GM23338 (cell line): Measurements from ENCODE around the gene CA4. TPM values are rescaled to one million over a fixed set of nuclear protein-coding genes. Genes with fewer than 3 reads are reported as not detected.

Experiments
- ATAC-seq: fragments of 200-7000 bp; cut with Tn5 transposase; 3 replicates; pipeline ENCODE4 v1.9.1; 2020
- DNase-seq: peaks from one replicate; pipeline ENCODE4 v3.0.0-alpha.2; 2015; ENCODE audit warnings: low spot score
- H2AFZ ChIP-seq: fragments of 200-600 bp; sonication (generic); 2 replicates; pipeline ENCODE4 v1.8.0; 2016; ENCODE audit warnings: antibody characterized with exemption, mild to moderate bottlenecking, moderate library complexity
- H3F3A ChIP-seq: fragments of 200-600 bp; sonication (generic); replicated peaks from 2 replicates; pipeline ENCODE4 v1.8.0; 2017; ENCODE audit warnings: antibody characterized with exemption, mixed run types, low read depth
- H3K27ac ChIP-seq: fragments of 200-600 bp; sonication (generic); 2 replicates; pipeline ENCODE4 v1.6.1; 2016; ENCODE audit warnings: low read depth
- H3K27me3 ChIP-seq: fragments of 200-600 bp; sonication (generic); 2 replicates; pipeline ENCODE4 v1.8.0; 2016; ENCODE audit warnings: mild to moderate bottlenecking, mixed run types, moderate library complexity; ENCODE audit not compliant: insufficient read depth
- H3K36me3 ChIP-seq: fragments of 200-600 bp; sonication (generic); 2 replicates; pipeline ENCODE4 v1.8.0; 2016; ENCODE audit warnings: mild to moderate bottlenecking; ENCODE audit not compliant: insufficient read depth
- H3K4me1 ChIP-seq: fragments of 200-600 bp; sonication (generic); 2 replicates; pipeline ENCODE4 v1.8.0; 2016; ENCODE audit warnings: mild to moderate bottlenecking, moderate library complexity; ENCODE audit not compliant: insufficient read depth
- H3K4me2 ChIP-seq: fragments of 200-600 bp; sonication (generic); 2 replicates; pipeline ENCODE4 v1.7.1; 2017; ENCODE audit warnings: mixed run types
- H3K4me3 ChIP-seq: fragments of 200-600 bp; sonication (generic); 2 replicates; pipeline ENCODE4 v1.6.1; 2016; ENCODE audit warnings: mixed run types
- H3K79me2 ChIP-seq: fragments of 200-600 bp; sonication (generic); replicated peaks from 2 replicates; pipeline ENCODE4 v1.8.0; 2017; ENCODE audit warnings: mild to moderate bottlenecking; ENCODE audit not compliant: insufficient read depth
- H3K9me2 ChIP-seq: fragments of 200-600 bp; sonication (generic); 2 replicates; pipeline ENCODE4 v1.8.0; 2017; ENCODE audit not compliant: insufficient read depth
- H4K20me1 ChIP-seq: fragments of 200-600 bp; sonication (generic); replicated peaks from 2 replicates; pipeline ENCODE4 v1.8.0; 2017; ENCODE audit warnings: mild to moderate bottlenecking; ENCODE audit not compliant: insufficient read depth
- H3K27ac Mint-ChIP-seq: 2 replicates; pipeline ENCODE4 v1.8.0; 2020; ENCODE audit warnings: inconsistent platforms, mild to moderate bottlenecking, moderate library complexity, mixed read lengths
- H3K27me3 Mint-ChIP-seq: 3 replicates; pipeline ENCODE4 v1.8.0; 2022; ENCODE audit warnings: low read depth, mild to moderate bottlenecking, moderate library complexity, mixed read lengths, inconsistent platforms; ENCODE audit not compliant: insufficient read depth, poor library complexity
- H3K36me3 Mint-ChIP-seq: 3 replicates; pipeline ENCODE4 v1.8.0; 2021; ENCODE audit warnings: low read depth, mild to moderate bottlenecking, inconsistent platforms, moderate library complexity, mixed read lengths
- H3K4me1 Mint-ChIP-seq: 3 replicates; pipeline ENCODE4 v1.8.0; 2020; ENCODE audit warnings: mild to moderate bottlenecking, inconsistent platforms, mixed read lengths
- H3K4me3 Mint-ChIP-seq: 3 replicates; pipeline ENCODE4 v1.8.0; 2021; ENCODE audit warnings: moderate library complexity, mild to moderate bottlenecking, inconsistent platforms, mixed read lengths
- H3K9me3 Mint-ChIP-seq: 3 replicates; pipeline ENCODE4 v1.8.0; 2020; ENCODE audit warnings: moderate library complexity, mild to moderate bottlenecking, inconsistent platforms, mixed read lengths
- CREB1 ChIP-seq: fragments of 250-450 bp; sonication (Bioruptor Pico); IDR thresholded peaks from 2 replicates; pipeline ENCODE4 v1.5.0; 2020; ENCODE audit warnings: low read depth, mild to moderate bottlenecking, moderate library complexity
- CTCF ChIP-seq, 2 experiments: fragments of 200-600 bp in 1 of 2; sonication (generic) in 1 of 2; conservative IDR thresholded peaks; 2 replicates each; pipeline versions ENCODE4 v1.5.1 to v1.6.1; 2016 to 2017; ENCODE audit warnings: antibody characterized with exemption in 2 of 2, low read depth in 2 of 2, mild to moderate bottlenecking in 2 of 2, moderate library complexity in 1 of 2
- EZH2 ChIP-seq: fragments of 200-600 bp; sonication (generic); IDR thresholded peaks from one replicate; pipeline ENCODE4 v1.8.0; 2017; ENCODE audit warnings: antibody characterized with exemption, mild to moderate bottlenecking, low read depth; ENCODE audit not compliant: unreplicated experiment
- JUNB ChIP-seq: IDR thresholded peaks from one replicate; pipeline ENCODE4 v1.6.1; 2016; ENCODE audit warnings: antibody characterized with exemption; ENCODE audit not compliant: unreplicated experiment
- POLR2AphosphoS5 ChIP-seq: IDR thresholded peaks from 2 replicates; pipeline ENCODE4 v1.6.1; 2016; ENCODE audit warnings: antibody characterized with exemption, low read depth
- ZNF114 ChIP-seq: fragments of 250-450 bp; sonication (Bioruptor Pico); IDR thresholded peaks from 2 replicates; pipeline ENCODE4 v1.5.0; 2020; ENCODE audit warnings: mild to moderate bottlenecking, moderate library complexity
- ZNF331 ChIP-seq: fragments of 250-450 bp; sonication (Bioruptor Pico); IDR thresholded peaks from 2 replicates; pipeline ENCODE4 v1.5.0; 2020; ENCODE audit warnings: low read depth, mild to moderate bottlenecking, moderate library complexity
- polyA plus RNA-seq: library from polyadenylated mRNA; unstranded; fragments of >200 nt; fragmentation: Nextera tagmentation; extraction: Ambion mirVana; gene quantifications from 2 replicates; pipeline ENCODE4 v1.2.1, GENCODE V29; 2016
- total RNA-seq: library from RNA; depleted of rRNA; stranded (reverse); fragments of >200 nt; shearing (Covaris generic); gene quantifications from 2 replicates; pipeline ENCODE4 v1.2.3, GENCODE V29; 2014
- TF ChIP-seq, protein P1 (sequence below): IDR thresholded peaks from one replicate; pipeline ENCODE4 v1.6.1; 2018; ENCODE audit warnings: antibody characterized with exemption; ENCODE audit not compliant: unreplicated experiment
- TF ChIP-seq, protein P2 (sequence below): fragments of 250-450 bp; sonication (Bioruptor Pico); IDR thresholded peaks from 2 replicates; pipeline ENCODE4 v1.5.0; 2020; ENCODE audit warnings: mild to moderate bottlenecking, moderate library complexity
- TF ChIP-seq, protein P3 (sequence below): IDR thresholded peaks from 2 replicates; pipeline ENCODE4 v1.6.1; 2016; ENCODE audit warnings: antibody characterized with exemption

CA4 gene
- total and polyA plus RNA-seq, 2 experiments from 2014 or later = 7.6 to 8.2 TPM

GRCh38 chr17:60164164-60164563, 14.4 kb downstream of the CA4 start (continued):
- TF ChIP-seq, protein P1, sequence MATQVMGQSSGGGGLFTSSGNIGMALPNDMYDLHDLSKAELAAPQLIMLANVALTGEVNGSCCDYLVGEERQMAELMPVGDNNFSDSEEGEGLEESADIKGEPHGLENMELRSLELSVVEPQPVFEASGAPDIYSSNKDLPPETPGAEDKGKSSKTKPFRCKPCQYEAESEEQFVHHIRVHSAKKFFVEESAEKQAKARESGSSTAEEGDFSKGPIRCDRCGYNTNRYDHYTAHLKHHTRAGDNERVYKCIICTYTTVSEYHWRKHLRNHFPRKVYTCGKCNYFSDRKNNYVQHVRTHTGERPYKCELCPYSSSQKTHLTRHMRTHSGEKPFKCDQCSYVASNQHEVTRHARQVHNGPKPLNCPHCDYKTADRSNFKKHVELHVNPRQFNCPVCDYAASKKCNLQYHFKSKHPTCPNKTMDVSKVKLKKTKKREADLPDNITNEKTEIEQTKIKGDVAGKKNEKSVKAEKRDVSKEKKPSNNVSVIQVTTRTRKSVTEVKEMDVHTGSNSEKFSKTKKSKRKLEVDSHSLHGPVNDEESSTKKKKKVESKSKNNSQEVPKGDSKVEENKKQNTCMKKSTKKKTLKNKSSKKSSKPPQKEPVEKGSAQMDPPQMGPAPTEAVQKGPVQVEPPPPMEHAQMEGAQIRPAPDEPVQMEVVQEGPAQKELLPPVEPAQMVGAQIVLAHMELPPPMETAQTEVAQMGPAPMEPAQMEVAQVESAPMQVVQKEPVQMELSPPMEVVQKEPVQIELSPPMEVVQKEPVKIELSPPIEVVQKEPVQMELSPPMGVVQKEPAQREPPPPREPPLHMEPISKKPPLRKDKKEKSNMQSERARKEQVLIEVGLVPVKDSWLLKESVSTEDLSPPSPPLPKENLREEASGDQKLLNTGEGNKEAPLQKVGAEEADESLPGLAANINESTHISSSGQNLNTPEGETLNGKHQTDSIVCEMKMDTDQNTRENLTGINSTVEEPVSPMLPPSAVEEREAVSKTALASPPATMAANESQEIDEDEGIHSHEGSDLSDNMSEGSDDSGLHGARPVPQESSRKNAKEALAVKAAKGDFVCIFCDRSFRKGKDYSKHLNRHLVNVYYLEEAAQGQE = no peak
- TF ChIP-seq ZNF331 (no peak), CTCF (conservative IDR thresholded peaks at IDR 0.05; ENCODE audit: low read depth in 2 of 2) (no peak), ZNF114 (CRISPR knock-in tag) (no peak), CREB1 (CRISPR knock-in tag) (no peak)

DNA sequence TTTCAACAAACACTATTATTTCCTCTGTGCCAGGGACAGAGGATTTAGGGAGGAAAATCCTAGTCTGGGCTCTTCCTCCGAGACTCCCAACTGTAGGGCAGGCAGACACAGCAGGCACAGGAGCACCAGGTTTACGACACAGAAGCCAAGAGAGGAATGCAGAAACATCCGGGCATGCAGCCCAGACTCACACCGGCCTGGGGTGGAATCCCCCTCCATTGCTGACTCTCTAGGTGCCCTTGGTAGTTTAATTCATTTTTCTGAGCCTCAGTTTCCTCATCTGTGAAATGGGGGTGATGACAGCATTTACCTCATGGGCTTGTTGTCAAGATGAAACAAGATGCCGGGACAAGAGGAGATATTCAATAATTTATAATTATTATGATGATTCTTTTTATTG, 14.9 kb downstream of the CA4 start:
- Histone ChIP-seq H4K20me1 (no peaks in the 10 kb centered on the region), H3K4me1 (peaks cover 34% of the 10 kb centered on the region), H2AFZ (no peak overlapping the region), H3K4me3 (no peak overlapping the region), H3K4me2 (no peak overlapping the region), H3K36me3 (no peaks in the 10 kb centered on the region), H3K9me2 (no peaks in the 10 kb centered on the region), H3K79me2 (no peaks in the 10 kb centered on the region), H3K27me3 (no peaks in the 10 kb centered on the region), H3F3A (peaks cover 10% of the 10 kb centered on the region), H3K27ac (no peak overlapping the region)
- no peak for DNase-seq
- no peak for ATAC-seq
- Mint-ChIP-seq H3K4me1 (peaks cover 49% of the 10 kb centered on the region), H3K27ac (no peak overlapping the region), H3K4me3 (no peak overlapping the region), H3K27me3 (peaks cover 38% of the 10 kb centered on the region), H3K36me3 (no peaks in the 10 kb centered on the region), H3K9me3 (no peaks in the 10 kb centered on the region; the same call in 2 of the 3 replicates)
- TF ChIP-seq JUNB (no peak), POLR2AphosphoS5 (no peak), ZNF114 (CRISPR knock-in tag) (no peak), EZH2 (no peak)
- TF ChIP-seq, protein P2, sequence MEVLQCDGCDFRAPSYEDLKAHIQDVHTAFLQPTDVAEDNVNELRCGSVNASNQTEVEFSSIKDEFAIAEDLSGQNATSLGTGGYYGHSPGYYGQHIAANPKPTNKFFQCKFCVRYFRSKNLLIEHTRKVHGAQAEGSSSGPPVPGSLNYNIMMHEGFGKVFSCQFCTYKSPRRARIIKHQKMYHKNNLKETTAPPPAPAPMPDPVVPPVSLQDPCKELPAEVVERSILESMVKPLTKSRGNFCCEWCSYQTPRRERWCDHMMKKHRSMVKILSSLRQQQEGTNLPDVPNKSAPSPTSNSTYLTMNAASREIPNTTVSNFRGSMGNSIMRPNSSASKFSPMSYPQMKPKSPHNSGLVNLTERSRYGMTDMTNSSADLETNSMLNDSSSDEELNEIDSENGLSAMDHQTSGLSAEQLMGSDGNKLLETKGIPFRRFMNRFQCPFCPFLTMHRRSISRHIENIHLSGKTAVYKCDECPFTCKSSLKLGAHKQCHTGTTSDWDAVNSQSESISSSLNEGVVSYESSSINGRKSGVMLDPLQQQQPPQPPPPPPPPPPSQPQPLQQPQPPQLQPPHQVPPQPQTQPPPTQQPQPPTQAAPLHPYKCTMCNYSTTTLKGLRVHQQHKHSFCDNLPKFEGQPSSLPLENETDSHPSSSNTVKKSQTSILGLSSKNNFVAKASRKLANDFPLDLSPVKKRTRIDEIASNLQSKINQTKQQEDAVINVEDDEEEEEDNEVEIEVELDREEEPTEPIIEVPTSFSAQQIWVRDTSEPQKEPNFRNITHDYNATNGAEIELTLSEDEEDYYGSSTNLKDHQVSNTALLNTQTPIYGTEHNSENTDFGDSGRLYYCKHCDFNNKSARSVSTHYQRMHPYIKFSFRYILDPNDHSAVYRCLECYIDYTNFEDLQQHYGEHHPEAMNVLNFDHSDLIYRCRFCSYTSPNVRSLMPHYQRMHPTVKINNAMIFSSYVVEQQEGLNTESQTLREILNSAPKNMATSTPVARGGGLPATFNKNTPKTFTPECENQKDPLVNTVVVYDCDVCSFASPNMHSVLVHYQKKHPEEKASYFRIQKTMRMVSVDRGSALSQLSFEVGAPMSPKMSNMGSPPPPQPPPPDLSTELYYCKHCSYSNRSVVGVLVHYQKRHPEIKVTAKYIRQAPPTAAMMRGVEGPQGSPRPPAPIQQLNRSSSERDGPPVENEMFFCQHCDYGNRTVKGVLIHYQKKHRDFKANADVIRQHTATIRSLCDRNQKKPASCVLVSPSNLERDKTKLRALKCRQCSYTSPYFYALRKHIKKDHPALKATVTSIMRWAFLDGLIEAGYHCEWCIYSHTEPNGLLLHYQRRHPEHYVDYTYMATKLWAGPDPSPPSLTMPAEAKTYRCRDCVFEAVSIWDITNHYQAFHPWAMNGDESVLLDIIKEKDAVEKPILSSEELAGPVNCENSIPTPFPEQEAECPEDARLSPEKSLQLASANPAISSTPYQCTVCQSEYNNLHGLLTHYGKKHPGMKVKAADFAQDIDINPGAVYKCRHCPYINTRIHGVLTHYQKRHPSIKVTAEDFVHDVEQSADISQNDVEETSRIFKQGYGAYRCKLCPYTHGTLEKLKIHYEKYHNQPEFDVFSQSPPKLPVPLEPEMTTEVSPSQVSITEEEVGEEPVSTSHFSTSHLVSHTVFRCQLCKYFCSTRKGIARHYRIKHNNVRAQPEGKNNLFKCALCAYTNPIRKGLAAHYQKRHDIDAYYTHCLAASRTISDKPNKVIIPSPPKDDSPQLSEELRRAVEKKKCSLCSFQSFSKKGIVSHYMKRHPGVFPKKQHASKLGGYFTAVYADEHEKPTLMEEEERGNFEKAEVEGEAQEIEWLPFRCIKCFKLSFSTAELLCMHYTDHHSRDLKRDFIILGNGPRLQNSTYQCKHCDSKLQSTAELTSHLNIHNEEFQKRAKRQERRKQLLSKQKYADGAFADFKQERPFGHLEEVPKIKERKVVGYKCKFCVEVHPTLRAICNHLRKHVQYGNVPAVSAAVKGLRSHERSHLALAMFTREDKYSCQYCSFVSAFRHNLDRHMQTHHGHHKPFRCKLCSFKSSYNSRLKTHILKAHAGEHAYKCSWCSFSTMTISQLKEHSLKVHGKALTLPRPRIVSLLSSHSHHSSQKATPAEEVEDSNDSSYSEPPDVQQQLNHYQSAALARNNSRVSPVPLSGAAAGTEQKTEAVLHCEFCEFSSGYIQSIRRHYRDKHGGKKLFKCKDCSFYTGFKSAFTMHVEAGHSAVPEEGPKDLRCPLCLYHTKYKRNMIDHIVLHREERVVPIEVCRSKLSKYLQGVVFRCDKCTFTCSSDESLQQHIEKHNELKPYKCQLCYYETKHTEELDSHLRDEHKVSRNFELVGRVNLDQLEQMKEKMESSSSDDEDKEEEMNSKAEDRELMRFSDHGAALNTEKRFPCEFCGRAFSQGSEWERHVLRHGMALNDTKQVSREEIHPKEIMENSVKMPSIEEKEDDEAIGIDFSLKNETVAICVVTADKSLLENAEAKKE (CRISPR knock-in tag) = no peak
- TF ChIP-seq, protein P3, sequence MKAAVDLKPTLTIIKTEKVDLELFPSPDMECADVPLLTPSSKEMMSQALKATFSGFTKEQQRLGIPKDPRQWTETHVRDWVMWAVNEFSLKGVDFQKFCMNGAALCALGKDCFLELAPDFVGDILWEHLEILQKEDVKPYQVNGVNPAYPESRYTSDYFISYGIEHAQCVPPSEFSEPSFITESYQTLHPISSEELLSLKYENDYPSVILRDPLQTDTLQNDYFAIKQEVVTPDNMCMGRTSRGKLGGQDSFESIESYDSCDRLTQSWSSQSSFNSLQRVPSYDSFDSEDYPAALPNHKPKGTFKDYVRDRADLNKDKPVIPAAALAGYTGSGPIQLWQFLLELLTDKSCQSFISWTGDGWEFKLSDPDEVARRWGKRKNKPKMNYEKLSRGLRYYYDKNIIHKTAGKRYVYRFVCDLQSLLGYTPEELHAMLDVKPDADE = no peak
